GM18511 (cell line): Measurements from ENCODE around the gene FADS2.

Experiments
- ATAC-seq: cut with Tn5 transposase; IDR thresholded peaks from one replicate; pipeline ENCODE4 v1.9.1; 2021; ENCODE audit warnings: mild to moderate bottlenecking, moderate library complexity; ENCODE audit not compliant: unreplicated experiment

The FADS2 gene

GRCh38 chr11:61842528-61842820 is 14.4 kb downstream of the FADS2 start:
- no peak for ATAC-seq

- ATAC-seq, result no peak
Measured at GRCh38 chr11:61844909-61845565, 16.9 kb downstream of the FADS2 start.

GRCh38 chr11:61846362-61847020 is 18.4 kb downstream of the FADS2 start:
- no peak for ATAC-seq

- no peak for ATAC-seq
Measured at GRCh38 chr11:61847914-61848581, 19.9 kb downstream of the FADS2 start.

GRCh38 chr11:61848631-61849030 is 20.5 kb downstream of the FADS2 start:
- no peak for ATAC-seq

DNA sequence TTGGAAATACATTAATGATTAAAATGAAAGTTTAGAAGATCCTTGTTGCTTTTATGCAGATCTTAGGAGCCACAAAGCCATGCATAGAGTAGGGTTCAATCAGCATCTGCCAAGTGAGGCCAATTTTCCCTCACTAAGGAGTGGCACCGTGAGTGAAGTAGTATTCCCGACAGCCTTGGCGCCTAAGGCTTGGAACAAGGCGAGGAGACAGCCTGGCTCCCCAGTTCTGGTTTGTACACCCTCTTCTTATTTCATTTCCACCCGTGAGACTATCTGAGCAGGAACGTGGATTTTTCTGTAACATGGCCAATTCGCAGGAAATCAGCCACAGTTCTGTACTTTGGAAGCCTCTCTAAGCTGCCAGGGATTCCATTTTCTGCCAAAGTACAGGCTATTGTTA is 22.6 kb downstream of the FADS2 start:
- no peak for ATAC-seq

- ATAC-seq, result no peak
Measured at GRCh38 chr11:61851113-61851899, 23.2 kb downstream of the FADS2 start.

DNA sequence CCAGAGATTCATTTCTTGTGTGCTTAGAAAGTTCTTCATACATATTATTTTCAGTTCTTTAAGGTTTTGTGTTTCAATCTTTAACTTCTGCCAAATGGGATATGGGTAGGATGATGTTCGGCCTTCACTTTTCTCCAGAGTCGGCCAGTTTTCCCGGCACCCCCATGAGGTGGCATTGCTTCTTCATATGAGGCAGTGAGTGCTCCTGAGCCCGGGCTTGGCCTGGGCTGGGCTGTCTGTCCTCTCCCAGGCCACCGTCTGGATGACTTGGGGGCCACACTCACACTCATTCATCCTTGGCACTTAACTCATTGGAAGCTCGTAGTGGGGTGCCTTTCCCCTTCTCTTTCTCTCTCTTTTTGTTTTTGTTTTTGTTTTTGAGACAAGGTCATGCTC is 23.8 kb downstream of the FADS2 start:
- no peak for ATAC-seq

GRCh38 chr11:61853698-61854169 is 25.6 kb downstream of the FADS2 start:
- no peak for ATAC-seq

DNA sequence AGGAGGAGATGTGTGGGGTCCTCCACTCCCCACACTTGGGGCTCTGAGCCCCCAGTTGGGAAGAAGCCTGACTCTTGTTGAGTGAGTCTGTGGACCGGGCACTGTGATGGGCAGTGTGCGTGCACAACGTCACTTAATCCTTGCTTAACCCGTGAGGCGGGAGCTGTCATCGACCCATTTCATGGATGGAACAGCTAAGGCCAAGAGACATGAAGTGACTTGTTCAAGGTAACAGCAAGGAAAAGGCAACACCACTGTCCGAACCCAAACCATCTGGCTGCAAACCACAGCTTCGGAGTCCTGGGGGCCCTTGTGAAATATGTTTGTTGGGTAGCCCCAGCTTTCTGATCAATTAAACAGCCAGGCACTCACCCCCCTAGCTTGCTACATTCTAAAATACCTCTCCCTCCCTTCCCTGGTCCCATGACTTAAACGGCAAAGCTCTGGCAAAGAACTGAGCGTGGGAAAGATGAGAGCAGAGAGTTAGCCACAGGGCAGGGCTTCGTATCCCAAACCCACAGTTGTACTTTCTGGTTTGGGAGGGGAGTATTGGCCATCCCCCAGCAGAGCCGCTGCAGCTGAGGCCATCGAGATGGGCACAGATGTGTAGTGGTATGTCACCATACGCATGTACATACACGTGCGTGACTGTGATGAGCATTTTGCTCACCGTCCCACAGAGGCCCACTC is 26.3 kb downstream of the FADS2 start:
- ATAC-seq, result no peak

DNA sequence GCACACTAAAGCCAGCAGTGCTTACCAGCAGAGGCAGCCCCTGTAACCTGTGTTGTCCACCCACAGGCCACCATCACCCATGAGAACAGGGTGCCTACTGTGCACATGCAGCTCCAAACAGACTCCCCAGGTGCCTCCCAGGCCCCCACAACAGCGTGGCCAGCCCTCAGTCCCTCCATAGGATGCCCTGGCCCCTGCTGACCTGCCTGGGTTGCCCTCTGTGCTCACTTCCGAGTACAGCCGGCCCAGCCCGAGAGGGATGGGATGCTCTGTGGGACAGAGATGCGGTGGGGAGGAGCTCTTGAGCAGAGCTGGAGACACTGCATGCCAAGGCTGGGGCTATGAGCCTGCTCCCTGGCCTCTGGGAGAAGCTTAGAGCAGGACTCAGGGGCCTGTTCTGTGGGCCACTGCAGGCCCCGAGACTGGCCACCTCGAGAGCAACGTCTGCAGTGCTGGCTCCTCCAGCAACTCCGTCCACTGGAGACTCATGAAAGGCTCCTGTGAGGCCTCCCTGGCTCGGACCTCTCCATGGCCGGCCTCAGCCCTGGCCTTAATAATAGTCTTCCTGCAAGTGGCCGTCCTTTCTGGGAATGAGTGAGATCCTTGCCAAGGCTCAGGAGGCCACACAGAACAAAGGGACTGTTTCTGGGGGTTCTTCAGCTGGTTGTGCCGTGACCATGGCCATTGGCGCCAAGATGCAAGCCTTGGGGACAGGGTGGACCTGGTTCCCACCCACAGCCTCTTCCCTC is 27.0 kb downstream of the FADS2 start:
- no peak for ATAC-seq

DNA sequence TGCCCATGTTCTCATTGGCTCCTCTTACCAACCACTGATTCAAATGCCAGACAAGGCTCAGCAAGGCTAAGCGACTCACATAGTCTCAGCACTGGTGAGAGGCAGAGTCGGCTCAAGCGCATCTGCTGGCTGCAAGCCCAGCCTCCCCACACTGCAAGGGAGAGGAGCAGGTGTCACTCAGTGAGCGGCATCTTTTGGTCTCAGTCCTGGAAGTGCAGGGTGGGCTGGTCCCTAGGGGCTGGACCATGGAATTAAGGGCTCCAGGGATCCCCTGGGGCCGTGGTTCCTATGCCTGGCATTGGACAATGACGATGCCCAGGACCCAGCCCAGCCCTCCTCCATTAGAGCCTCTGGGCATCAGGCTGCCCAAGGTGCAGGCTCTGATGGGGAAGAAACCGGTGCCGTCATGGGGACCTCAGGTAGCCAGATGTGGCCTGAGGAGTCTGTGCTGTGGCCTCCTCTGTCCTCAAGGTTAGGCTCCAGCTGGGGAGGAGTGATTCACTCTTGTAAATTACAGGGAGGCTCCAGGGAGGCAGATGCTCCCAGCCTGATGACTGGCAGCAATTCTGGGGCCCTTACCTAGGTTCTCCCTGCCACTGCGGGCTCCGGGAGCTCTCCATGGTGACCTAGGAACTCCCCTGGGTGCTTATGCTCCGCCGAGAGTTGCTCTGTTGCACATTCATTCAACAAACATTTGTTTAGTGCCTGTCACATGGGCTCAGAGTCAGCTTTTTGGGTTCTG is 28.0 kb downstream of the FADS2 start:
- ATAC-seq, result no peak

- no peak for ATAC-seq
Measured at GRCh38 chr11:61860054-61860903, 32.2 kb downstream of the FADS2 start.

DNA sequence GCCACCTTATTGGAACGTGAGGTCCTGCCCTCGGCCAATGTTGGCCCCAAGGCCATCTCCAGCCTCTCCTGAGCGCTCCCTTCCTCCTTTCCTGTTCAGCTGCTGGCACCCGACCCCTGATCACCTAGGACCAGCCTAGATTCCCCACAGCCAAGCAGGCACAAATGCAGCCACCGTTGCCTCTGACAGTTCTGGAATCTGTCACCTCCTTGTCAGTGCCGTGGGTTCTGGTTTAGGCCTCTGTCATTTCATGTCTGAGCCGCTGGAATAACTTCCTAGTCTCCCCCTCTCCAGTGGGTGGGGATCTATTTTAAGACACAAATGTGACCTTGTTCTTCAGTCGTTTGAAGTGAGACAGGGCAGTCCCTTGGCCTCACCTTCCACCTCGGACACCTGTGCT is 33.5 kb downstream of the FADS2 start:
- ATAC-seq, result no peak

- ATAC-seq, result no peak
Measured at GRCh38 chr11:61862714-61863547, 34.8 kb downstream of the FADS2 start.

- no peak for ATAC-seq
Measured at GRCh38 chr11:61863548-61864081, 35.5 kb downstream of the FADS2 start.
